Activated CD8-positive, alpha-beta memory T cell treated with anti-CD3 and anti-CD28 coated beads, Interleukin-2, amount 50 U/mL, for 1 hour (primary cell): ENCODE data around the gene PCCA.
"Not testable (repeated sequence)": the region's sequence is repeated elsewhere in the genome, so short reads cannot be mapped to it uniquely, and the experiment has no call there.

Experiments used
- DNase-seq: peaks from one replicate; pipeline ENCODE4 v3.0.0-alpha.2; 2020; ENCODE audit errors: extremely low read depth

The PCCA gene

DNA sequence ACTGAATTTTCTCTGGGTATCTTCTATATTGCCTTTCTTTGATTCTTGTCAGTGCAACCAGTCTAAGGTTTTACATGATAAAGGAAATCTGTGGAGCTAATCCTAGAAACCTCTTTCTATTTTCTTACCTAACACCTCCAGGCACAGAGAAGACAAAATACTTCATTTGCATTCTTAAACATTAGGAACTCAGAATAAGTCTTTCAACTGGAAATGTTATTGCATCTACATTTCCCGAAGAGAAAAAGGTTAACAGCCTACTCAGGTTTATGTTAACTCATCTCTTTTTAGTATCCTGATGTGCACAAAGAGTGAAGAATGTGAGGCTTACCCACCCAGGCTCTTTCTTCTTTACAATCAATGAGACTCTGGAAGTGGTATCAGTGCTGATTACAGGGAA, 106.7 kb downstream of the PCCA start:
- DNase-seq = no peak

DNA sequence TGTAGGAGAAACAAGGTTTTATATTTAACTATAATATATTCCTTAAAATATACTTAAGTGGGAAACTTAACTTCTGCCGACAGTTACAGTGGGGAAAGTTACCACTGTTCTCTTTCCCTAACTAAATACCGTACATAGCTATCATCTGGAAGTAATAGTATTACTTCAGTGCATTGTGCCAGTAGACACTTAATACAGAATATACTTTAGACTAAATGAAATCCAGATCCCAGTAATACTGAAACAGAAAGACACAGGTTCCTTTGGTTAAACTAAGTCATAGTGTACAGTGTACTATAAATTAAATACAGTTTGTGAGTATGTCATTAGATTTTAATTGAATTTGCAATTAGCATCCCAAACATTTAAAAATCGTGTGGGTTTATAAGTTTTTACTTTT, 107.5 kb downstream of the PCCA start:
- no peak for DNase-seq

DNA sequence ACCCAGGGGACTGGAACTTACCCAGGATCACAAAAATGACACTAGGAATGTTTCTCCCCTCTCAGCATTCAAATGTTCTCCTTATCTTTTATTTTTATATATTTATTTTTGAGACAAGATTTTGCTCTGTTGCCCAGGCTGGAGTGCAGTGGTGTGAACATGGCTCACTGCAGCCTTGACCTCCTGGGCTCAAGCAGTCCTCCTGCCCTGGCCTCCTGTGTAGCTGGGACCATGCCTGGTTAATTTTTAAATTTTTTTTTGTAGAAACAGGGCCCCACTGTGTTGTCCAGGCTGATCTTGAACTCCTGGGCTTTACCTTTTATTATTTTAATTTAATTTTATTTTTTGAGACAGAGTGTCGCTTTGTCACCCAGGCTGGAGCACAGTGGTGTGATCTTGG, 108.2 kb downstream of the PCCA start:
- no peak for DNase-seq

DNA sequence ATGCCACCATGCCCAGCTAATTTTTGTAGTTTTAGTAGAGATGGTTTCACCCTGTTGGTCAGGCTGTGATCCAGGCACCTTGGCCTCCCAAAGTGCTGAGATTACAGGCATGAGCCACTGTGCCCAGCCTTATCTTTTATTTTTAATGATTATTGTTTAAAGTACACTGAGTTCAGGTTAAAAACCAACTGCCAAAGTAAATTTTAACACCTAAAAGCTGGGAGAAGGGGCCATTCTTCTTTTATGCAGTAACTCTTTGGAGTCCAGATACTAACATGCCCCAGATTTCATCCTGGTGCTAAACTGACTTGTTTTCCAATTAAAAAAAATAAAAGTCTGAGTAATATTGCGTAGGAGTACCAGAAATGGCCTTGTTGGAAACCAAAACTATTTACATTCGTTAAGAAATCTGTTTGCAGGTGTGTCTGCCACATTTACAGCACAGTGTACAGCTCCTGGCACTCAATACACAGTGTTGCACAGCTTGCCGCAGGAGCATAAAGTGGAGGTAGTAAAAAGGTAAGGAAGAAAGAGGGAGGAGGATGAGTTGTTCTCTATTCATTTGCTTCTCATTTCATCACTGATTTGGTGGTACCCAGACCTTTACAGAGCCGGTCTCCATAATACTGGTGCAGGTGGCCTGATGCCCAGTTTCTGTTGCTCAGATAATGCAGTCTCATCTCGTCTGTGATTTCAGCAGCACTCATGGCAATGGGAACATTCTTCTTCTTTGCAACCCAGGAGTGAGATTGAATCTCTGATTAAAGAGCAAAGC, 108.9 kb downstream of the PCCA start:
- no peak for DNase-seq

DNA sequence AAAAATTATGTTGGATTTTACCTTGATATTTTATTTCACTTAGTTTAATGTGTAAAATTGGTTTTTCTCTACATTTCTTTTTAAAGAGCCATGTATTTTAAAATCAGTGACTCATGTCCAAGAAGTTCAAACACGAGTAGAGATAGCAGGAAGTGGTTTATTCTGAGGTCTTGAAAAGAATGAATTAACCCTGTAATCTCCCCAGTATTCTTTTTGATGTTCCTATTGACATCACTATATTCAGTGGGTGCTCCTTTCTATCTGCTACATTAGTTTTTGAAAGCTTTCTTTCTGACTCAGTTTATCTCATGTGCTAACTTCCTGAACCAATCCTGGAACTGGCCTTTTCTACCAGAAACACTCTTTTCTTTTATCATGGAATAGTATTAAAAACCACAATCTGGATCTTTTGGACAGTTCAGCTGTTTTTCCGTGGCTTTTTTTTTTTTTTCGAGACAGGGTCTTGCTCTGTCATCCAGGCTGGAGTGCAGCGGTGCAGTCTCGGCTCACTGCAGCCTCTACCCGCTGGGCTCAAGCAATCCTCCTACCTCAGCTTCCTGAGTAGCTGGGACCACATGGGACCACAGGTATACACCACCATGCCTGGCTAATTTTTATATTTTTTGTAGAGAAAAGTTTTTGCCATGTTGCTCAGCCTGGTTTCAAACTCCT, 114.9 kb downstream of the PCCA start:
- DNase-seq = no peak

DNA sequence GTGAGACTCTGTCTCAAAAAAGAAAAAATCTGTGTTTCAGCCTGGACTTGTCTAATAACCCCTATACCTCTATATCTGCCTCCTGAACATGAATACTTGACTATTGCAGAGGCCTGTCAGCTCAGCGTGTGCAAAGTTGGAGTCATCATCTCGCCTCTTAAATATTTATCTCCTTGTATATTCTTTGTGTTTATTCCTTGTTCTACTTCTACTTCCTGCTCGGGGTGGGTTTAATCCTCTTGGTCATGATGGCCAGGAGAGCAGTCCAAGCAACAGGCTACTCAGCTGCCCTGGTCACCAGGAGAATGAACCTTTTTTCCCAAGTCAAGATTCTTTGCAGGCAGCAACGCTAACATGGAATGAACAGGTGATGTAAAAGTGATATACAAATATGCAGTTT, 119.1 kb downstream of the PCCA start:
- no peak for DNase-seq

DNA sequence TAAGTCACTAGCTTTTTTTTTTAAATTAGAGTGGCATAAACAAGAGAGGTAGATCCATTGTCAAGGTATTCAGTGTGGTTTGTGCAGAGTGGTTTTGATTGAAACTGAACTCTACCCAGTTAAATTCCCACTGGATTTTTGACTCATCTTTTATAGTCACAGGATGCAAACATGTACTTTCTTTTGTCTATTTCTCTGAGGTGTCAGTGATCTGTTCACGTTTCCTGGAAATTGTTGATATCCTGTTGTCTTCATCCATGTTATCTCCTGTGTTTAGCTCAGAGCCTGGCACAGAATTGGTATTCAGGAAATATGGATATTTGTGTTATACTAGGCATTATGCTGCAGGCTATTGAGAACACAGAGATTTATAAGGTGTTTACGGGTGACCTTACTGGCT, 119.7 kb downstream of the PCCA start:
- DNase-seq = no peak

DNA sequence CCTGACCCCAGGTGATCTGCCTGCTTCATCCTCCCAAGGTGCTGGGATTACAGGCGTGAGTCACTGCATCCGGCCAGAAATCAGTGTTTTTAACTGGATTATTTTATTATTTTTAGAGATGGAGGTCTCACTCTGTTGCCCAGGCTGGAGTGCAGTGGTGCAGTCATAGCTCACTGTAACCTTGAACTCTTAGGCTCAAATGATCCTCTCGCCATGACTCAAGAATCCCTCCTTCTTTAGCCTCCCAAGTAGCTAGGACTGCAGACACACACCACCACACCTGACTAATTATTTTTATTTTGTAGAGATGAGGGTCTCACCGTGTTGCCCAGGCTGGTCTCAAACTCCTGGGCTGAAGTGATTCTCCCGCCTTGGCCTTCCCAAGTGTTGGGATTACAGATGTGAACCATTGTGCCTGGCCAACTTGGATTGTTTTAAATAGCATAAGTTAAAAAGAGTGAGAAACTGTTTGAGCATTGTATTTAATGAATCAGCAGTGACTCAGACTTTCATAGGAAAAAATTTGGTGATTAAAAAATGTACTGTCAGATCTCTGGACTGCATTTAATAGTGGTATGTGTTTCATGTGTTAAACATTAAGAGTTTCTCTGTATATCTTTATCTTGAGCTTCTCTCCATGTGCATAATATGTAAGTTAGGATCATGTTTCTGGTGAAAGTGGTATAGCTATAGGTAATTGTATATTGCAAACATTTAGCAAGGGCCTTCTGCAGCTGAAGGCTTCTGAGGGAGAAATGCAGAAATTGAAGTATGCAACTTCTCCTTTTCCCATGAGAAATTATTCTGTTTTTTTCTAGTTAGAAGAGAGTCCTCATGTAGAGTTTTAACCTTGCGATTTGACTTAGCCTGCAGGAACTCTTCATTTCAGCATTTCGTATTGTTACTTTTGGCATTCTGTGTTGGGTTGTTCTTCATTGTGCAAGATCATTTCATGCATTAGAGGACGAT, 121.2 kb downstream of the PCCA start:
- DNase-seq = no peak

DNA sequence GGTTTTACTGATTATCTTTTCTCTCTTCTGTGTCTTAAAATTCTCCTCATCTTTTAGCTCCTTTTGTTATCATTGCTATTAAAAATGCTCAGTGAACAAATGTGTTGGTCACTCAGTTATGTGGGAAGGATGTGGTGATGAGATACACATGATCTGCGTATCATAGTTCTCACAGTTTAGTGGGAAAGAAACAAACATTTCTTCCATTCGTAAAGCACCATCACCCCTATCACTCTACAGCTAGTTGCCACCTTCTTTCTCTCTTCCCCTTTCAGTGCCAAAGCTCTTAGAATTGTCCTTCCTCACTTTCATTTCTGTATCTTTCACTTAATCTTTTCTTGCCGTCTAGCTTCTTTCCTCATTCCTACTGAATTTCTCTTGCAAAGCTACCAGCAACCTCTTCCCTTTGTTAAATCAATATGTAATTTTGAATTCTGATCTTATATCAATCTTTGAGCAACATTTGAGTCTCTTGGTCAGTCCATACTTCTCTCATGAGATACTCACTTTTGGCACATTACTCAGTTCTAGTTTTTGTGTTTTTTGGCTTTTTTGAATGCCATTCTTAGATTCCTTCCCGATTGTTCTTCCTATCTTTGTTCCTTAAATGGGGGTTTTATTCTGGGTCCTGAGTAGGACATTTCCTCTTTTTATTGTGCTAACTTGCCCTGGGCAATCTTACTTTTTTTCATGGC, 122.3 kb downstream of the PCCA start:
- no peak for DNase-seq

DNA sequence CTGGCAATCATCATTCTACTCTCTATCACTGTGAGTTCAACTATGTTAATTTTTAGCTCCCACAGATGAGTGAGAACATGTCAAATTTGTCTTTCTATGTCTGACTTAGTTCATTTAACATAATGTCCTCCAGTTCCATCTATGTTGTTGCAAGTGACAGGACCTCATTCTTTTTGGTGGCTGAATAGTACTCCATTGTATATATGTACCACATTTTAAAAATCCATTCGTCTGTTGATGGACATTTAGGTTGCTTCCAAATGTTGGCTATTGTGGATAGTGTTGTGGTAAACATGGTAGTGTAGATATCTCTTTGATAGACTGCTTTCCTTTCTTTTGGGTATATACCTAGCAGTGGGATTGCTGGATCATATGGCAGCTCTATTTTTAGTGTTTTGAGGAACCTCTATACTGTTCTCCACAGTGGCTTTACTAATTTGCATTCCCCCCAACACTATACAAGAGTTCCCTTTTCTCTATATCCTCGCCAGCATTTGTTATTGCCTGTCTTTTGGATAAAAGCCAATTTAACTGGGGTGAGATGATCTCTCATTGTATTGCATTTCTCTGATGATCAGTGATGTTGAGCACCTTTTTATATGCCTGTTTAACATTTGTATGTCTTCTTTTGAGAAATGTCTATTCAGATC, 124.1 kb downstream of the PCCA start:
- DNase-seq = no peak

DNA sequence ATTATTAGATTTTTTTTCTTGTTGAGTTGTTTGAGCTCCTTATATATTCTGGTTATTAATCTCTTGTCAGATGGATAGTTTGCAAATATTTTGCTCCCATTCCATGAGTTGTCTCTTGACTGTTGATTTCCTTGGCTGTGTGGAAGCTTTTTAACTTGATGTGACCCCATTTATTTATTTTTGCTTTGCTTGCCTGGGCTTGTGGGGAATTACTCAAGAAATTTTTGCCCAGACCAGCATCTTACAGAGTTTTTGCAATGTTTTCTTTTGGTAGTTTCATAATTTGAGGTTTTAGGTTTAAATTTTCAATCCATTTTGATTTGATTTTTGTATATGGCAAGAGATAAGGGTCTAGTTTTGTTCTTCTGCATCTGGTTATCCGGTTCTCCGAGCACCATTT, 124.7 kb downstream of the PCCA start:
- DNase-seq = no peak

DNA sequence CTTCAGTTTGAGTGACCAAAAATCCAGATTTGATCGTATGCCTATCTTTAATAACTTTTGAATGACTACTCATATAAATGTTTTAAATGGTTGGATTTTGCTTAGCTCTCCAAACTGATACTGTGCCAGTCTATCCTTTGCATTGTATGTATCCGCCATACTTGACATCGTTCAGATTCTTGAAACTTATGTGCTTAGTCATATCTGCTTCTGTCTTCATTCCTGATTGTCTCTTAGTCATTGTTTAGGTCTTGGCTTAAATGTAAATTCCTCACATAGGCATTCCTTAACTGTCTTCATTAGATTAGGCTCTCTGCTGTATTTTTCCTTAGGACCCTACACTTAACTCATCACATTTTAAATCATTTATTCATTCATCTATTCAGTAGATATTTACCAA, 126.0 kb downstream of the PCCA start:
- no peak for DNase-seq

DNA sequence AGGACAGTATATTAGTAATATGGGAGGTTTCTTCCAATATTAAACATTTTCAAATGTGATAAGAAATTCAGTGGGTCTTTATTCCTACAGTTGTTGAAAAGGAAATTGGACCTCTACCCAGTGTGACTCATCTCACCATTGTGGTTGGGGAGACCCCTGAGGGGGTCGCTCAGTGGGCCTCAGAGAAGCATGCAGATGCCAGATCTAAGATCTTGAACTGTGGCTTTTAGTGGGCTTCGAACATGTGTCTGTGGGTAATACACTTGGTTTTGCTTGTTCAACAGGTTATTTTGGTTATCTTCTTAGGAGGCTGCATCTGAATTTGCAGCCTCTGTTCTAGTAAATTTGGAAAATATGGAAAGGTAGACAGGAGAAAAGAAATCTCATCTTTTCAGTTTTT, 132.3 kb downstream of the PCCA start:
- DNase-seq = no peak

DNA sequence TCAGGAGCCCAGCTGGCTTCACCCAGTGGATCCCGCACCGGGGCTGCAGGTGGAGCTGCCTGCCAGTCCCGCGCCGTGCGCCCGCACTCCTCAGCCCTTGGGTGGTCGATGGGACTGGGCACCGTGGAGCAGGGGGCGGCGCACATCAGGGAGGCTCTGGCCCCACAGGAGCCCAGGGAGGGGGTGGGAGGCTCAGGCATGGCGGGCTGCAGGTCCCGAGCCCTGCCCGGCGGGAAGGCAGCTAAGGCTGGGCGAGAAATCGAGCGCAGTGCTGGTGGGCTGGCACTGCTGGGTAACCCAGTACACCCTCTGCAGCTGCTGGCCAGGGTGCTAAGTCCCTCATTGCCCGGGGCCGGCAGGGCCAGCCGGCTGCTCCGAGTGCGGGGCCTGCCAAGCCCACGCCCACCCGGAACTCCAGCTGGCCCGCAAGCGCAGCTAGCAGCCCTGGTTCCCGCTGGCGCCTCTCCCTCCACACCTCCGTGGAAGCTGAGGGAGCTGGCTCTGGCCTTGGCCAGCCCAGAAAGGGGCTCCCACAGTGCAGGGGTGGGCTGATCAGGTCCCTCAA, 135.2 kb downstream of the PCCA start:
- not testable (repeated sequence) for DNase-seq

DNA sequence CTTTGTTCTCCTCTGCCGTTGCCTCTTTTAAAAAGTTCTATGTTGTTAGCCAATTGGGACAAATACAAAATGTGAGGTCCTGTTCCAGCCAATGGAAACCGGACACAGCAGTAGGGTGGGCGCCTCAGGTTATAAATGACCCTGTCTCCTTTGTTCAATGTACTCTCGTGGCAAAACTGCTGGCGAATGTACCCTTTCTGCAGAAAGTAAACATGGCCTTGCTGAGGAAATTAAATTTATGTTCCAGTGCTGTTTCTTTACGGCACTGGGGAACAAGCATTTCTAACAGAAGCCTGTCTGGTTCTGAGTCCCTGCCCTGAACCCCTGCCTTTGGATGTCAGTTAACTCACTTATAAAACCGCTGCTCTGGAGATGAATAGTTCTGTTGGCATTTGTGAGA, 140.7 kb downstream of the PCCA start:
- DNase-seq = no peak

DNA sequence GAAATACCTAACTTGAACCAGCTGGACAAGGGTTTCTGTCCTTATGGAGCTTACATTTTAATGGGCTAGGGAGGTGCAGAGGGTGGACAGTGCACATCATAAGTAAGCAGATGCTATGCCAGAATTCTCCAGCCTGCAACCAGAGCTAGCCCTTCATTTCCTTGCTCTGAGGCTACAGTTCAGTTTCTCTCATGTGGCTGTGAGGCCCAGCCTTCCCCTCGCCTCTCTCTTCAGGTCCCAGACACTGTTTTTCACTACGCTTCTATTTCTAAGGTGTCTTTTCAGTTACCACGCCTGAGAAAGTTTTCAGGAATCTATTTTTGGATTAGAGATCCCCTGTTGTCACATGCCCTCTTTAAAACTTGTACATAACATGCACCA, 141.9 kb downstream of the PCCA start:
- no peak for DNase-seq

DNA sequence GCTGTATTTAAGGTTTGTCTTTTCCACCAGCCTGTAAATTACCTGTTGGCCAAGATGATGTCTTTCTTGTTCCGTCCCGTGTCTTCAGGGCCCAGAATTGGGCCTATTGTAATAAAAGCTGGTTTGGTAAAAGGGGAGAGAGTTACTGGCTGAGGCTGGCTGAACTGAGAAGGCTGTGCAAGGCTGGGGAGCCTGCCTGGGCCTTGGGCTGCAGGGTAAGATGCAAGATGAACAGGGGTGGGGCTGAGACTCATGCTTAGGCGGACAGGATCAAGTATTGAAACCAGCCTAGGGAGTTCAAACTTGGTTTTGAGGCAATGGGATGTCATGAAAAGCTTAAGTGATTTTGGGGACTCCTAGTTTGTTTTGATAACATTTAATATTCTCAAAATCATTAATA, 142.3 kb downstream of the PCCA start:
- no peak for DNase-seq

DNA sequence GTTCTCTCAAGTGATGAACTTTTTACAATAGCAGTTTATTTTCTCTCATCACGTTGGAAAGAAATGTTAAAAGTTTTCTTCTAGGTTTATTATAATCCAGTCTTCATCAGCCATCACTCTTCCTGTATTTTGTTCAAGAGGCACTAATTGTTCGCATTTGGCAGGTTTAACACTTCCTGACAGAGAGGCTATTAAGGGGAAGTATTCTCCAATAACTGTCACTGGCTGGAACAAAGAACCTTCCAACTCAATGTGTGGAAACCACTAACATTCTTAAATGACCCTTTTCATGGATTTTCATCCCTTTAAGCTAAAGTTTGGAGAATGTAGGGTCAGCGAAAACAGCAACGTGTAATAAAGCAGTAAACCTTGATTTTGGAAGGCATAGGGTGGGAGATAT, 145.1 kb downstream of the PCCA start:
- no peak for DNase-seq

DNA sequence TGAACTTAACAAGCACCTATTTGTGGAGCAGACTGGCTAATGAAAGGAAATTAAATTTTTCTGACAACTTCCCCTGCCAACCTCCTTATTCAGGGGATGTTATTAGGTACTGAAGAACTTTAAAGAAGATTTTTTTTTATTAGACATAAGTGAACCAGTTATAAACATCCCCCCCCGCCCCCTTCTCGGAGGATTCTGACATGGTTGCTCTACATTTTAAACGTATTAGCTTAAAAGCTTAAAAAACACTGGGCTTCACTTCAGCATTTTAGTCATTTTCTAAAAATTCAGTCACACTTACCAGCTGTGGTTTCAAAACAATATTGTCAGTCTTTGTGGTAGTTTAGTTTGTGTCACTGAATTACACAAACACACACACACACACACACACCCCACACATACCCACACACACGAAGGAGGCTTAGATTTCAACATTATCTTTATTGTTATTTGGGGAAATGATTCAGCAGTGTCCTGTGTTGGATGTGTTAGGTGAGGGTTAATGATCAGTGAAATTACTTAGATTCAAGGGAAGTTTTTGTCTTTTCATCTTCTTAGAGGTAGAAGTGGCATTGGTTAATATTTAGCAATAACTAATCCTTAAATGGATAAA, 145.7 kb downstream of the PCCA start:
- DNase-seq = no peak

DNA sequence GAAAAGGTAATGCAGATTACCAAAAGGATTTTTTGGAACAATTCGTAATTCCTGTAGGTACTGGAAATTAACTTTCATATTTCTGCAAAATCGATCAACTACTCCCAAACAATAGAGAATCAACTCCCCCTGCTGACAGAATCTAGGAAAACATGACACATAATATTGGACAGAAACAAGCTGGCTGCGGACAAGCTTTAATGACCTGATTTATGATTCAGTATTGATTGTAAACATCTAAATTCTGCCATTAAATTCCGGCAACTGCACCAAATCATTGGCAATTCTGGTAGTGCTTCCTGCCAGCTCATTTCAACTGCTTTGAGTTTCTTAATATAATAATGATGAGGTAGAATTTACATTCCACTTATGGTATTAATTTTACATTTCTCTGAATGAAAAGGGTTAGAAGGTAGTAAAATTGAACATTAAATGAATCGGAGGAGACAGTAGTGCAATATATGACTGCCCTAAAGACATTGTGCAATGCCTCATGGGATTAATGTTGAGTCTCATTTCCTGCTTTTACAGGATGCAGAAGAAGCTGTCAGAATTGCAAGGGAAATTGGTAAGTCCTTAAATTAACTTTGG, 146.5 kb downstream of the PCCA start:
- peak; percentile 7 for DNase-seq
